Neural cell (in vitro differentiated cells): ENCODE measurements around the gene FOXO3.

Experiments used
- CTCF ChIP-seq: fragments of 450-650 bp; IDR thresholded peaks from 2 replicates; pipeline ENCODE4 v1.5.1; 2014; ENCODE audit warnings: antibody characterized with exemption, mild to moderate bottlenecking, moderate library complexity; ENCODE audit not compliant: poor library complexity, severe bottlenecking
- EP300 ChIP-seq: fragments of 450-650 bp; conservative IDR thresholded peaks from 2 replicates; pipeline ENCODE4 v1.6.1; 2014; ENCODE audit warnings: antibody characterized with exemption, mild to moderate bottlenecking, moderate library complexity; ENCODE audit not compliant: poor library complexity, severe bottlenecking
- MXI1 ChIP-seq: fragments of 450-650 bp; conservative IDR thresholded peaks from 2 replicates; pipeline ENCODE4 v1.6.1; 2014; ENCODE audit warnings: antibody characterized with exemption, mild to moderate bottlenecking; ENCODE audit not compliant: poor library complexity, severe bottlenecking
- POLR2AphosphoS5 ChIP-seq: IDR thresholded peaks from 2 replicates; pipeline ENCODE4 v1.6.1; 2012

GRCh38 chr6:108556866-108557493 is 3.7 kb upstream of the FOXO3 start:
- TF ChIP-seq CTCF (no peak), POLR2AphosphoS5 (no peak), MXI1 (no peak), EP300 (no peak)
